Lower lobe of right lung (tissue), 2 donors: ENCODE data around the gene THUMPD1. TPM values are rescaled to one million over a fixed set of nuclear protein-coding genes. Genes with fewer than 3 reads are reported as not detected.
A peak's percentile ranks its signal among the peaks of the same experiment; 100 is the strongest.
"Not testable (repeated sequence)": the region's sequence is repeated elsewhere in the genome, so short reads cannot be mapped to it uniquely, and the experiment has no call there.

Source experiments
- ATAC-seq, 2 donors: fragments of 200-7000 bp; cut with Tn5 transposase; one replicate each; pipeline ENCODE4 v1.9.1; 2020 to 2022; ENCODE audit warnings: mild to moderate bottlenecking in 2 of 2, moderate library complexity in 2 of 2
- DNase-seq: peaks from one replicate; pipeline ENCODE4 v3.0.0-alpha.2; 2020
- H3K27ac ChIP-seq: fragments of 200-600 bp; one replicate; pipeline ENCODE4 v1.8.0; 2022
- H3K27me3 ChIP-seq: fragments of 200-600 bp; one replicate; pipeline ENCODE4 v1.8.0; 2022; ENCODE audit warnings: low read depth
- H3K36me3 ChIP-seq: fragments of 200-600 bp; one replicate; pipeline ENCODE4 v1.8.0; 2022; ENCODE audit warnings: mild to moderate bottlenecking
- H3K4me1 ChIP-seq: fragments of 200-600 bp; one replicate; pipeline ENCODE4 v1.8.0; 2022
- H3K4me3 ChIP-seq: fragments of 200-600 bp; one replicate; pipeline ENCODE4 v1.8.0; 2022; ENCODE audit warnings: mild to moderate bottlenecking
- H3K9me3 ChIP-seq: fragments of 200-600 bp; one replicate; pipeline ENCODE4 v1.8.0; 2022
- intact Hi-C: fragments of 100-400 bp; cut with DNase I; formaldehyde crosslinking; loops from one replicate; pipeline ENCODE4 v1.11.0; 2022
- total RNA-seq: library from RNA; stranded (reverse); fragmentation: NEBNext Ultra II Directional; extraction: Animal tissue kit (Norgen Biotek cat#: 25700); gene quantifications from one replicate; pipeline ENCODE4 v1.2.1, GENCODE V29; 2021
- TF ChIP-seq, protein P1 (sequence below): fragments of 200-600 bp; IDR thresholded peaks from one replicate; pipeline ENCODE4 v1.8.0; 2022; ENCODE audit warnings: antibody characterized with exemption, mild to moderate bottlenecking
- donor health status: DM: no; HTN: yes; CAD: no; lungs with severe emphysema.

Gene THUMPD1
- total RNA-seq, 1 donor from 2014 or later, result 41.3 TPM

DNA sequence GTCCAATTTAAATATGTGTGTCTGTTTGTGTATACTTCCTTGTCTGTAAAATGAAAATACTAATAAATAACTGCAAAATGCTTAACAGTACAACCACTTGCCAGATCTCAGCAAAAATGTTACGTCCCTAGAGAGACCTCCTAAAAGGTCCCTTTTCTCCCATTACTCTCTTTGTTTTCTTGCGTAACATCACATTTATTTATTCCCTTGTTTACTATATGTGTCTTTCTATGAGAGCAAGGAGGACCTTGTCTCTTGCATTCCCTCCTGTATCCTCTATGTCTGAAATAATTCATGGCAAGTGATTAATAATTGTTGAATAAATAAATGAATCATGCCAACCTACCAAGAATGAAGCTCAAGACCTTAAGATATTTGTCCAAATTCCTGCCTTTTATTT, 24.1 kb upstream of the THUMPD1 start:
- H3K4me3 ChIP-seq, result no peak overlapping the region
- no peak overlapping the region for H3K27ac ChIP-seq
- TF ChIP-seq, protein P1, sequence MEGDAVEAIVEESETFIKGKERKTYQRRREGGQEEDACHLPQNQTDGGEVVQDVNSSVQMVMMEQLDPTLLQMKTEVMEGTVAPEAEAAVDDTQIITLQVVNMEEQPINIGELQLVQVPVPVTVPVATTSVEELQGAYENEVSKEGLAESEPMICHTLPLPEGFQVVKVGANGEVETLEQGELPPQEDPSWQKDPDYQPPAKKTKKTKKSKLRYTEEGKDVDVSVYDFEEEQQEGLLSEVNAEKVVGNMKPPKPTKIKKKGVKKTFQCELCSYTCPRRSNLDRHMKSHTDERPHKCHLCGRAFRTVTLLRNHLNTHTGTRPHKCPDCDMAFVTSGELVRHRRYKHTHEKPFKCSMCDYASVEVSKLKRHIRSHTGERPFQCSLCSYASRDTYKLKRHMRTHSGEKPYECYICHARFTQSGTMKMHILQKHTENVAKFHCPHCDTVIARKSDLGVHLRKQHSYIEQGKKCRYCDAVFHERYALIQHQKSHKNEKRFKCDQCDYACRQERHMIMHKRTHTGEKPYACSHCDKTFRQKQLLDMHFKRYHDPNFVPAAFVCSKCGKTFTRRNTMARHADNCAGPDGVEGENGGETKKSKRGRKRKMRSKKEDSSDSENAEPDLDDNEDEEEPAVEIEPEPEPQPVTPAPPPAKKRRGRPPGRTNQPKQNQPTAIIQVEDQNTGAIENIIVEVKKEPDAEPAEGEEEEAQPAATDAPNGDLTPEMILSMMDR, result no peak
- DNase-seq, result no peak
- H3K27me3 ChIP-seq, result no peaks in the 10 kb centered on the region
- H3K9me3 ChIP-seq, result no peaks in the 10 kb centered on the region
- no peak for ATAC-seq
- H3K36me3 ChIP-seq, result no peaks in the 10 kb centered on the region
- intact Hi-C loops, result no loop called here
- peaks cover 11% of the 10 kb centered on the region for H3K4me1 ChIP-seq

DNA sequence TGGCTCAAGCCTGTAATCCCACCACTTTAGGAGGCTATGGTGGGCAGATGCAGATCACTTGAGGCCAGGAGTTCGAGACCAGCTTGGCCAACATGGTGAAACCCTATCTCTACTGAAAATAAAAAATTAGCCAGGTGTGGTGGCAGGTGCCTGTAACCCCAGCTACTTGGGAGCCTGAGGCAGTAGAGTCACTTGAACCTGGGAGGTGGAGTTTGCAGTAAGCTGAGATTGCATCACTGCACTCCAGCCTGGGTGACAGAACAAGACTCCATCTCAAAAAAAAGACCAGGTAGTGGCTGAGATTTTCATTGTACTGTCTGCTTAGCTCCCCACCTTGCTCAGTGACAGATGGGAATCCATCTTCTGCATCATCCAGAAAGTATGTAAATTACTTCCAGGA, 22.8 kb upstream of the THUMPD1 start:
- ATAC-seq, result peak; percentile 50 to 65
- Histone ChIP-seq H3K27ac (peak overlapping the region; percentile 83), H3K4me3 (peak overlapping the region; percentile 1)

DNA sequence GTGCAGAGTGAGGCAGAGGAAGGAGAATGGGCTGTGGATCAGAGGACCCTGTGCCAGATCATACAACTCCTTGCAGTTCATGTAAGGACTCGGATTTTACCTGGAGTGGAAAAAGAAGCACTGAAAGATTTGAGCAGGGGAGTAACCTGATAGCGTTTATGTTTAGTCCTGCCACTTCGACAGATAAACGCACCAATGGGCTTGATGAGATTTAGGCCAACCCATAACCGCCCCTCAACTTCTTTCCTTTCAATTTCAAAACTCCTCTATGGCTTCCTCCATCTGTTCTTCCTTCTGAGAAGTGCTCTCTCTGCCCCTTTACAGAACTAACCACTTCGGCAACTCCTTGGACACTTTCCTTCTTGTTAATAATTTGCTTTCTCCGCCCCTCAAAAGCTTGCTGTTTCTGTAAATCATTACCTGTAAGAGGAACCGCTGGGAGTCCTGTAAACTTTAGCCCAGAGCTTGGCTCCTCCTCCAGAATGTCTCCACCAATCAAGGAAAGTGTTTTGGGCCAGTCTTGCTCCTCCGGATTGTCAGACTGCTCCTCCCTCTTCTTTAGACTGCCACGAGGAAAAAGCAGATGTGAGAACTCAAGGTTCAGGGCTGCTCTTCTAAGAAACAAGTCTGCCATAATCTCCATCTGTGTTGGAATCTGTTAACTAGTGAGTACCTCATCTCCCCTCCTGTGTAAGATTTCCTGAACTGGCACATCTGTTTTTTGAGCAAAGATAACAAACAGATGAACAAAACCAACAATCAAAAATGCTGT, 22.0 kb upstream of the THUMPD1 start, which contains the start of gene ACSM3:
TSS of gene ACSM3 (plus strand) at position 554 of the 772 bp plus-strand sequence. CDS start 6,021 bp downstream, outside the sequence.
- DNase-seq (no peak), ATAC-seq (peak; percentile 98 to 99)
- H3K9me3 ChIP-seq, result no peaks in the 10 kb centered on the region
- H3K27me3 ChIP-seq, result no peaks in the 10 kb centered on the region
- peak within 1 kb of the TSS; percentile 53 for H3K4me3 ChIP-seq
- H3K36me3 ChIP-seq, result no peaks in the 10 kb centered on the region
- TF ChIP-seq, protein P1, result no peak
- peaks cover 11% of the 10 kb centered on the region for H3K4me1 ChIP-seq
- peak within 1 kb of the TSS; percentile 83 for H3K27ac ChIP-seq
- intact Hi-C loops, result no loop called here

More for the DNA sequence above, 22.8 kb upstream of the THUMPD1 start:
- H3K36me3 ChIP-seq, H3K27me3 ChIP-seq, H3K9me3 ChIP-seq, DNase-seq, intact Hi-C loops: not testable (repeated sequence)
- H3K4me1 ChIP-seq, result peaks cover 11% of the 10 kb centered on the region

DNA sequence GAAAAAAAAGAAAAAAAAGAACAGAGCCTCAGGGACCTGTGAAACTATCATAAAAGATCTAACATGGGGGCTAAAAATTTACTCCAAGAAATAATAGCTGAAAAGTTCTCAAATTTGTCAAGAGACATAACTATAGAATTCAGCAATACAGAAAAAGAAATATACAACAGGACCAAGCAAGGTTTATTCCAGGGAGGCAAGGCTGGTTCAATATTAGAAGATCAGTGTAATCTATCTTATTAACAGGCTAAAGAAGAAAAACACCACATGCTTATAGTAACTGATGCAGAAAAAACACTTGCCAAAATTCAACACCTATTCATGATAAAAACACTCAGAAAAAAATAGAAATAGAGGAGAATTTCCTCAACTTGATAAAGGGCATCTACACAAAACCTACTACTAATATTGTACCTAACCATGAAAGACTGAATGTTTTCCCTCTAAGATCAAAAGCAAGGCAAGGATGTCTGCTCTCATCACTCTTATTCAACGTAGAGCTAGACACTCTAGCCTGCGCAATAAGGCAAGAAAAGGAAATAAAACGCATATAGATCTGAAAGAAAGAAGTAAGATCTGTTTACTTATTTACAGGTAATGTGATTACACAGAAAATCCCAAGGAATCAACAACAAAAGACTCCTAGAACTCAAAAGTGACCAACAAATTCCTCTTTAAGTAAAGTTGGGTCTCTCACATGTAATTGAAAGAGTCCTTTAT, 20.9 kb upstream of the THUMPD1 start:
- TF ChIP-seq, protein P1, result no peak
- Histone ChIP-seq H3K9me3 (no peaks in the 10 kb centered on the region), H3K36me3 (no peaks in the 10 kb centered on the region), H3K27ac (peak overlapping the region; percentile 83), H3K27me3 (no peaks in the 10 kb centered on the region), H3K4me3 (peak overlapping the region; percentile 53), H3K4me1 (peaks cover 11% of the 10 kb centered on the region)
- ATAC-seq, result no peak
- intact Hi-C loops, result no loop called here
- DNase-seq, result no peak

DNA sequence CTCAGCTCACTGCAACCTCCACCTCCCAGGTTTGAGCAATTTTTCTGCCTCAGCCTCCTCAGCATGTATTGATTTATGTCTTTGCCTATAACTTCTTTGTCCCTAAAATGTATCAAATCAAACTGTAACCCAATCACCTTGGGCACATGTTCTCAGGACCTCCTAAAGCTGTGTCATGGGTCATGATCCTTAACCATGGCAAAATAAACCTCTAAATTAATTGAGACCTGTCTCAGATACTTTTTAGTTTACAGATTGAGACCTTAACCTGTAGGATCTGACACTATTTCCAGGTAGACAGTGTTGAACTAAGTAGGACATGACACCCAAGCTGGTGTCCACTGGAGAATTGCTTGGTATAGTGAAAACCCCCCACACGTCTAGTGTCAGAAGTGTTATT, 19.6 kb upstream of the THUMPD1 start:
- Histone ChIP-seq H3K36me3 (no peaks in the 10 kb centered on the region), H3K9me3 (no peaks in the 10 kb centered on the region), H3K27me3 (no peaks in the 10 kb centered on the region), H3K27ac (no peak overlapping the region), H3K4me3 (no peak overlapping the region), H3K4me1 (peaks cover 11% of the 10 kb centered on the region)
- TF ChIP-seq, protein P1, result no peak
- ATAC-seq (no peak), DNase-seq (no peak)
- intact Hi-C loops, result no loop called here

DNA sequence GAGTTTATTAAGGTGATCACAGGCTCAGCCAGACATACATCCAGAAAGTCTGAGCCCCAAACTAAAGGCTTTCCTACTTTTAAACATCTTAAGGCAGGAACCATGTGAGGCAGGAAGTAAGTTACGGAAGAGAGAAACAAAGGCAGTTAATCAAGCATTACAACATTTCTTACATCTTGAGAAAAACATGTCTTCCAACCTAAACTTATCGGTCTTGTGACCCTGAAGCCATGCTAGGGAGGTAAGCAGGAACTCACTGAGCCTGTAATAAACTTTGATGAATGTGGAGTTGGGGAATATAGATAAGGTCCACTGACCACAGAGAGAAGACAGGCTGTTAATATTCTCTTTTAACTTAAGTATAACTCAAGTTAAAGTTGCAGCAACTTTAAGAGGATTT, 18.7 kb upstream of the THUMPD1 start:
- H3K36me3 ChIP-seq, result no peaks in the 10 kb centered on the region
- no peak overlapping the region for H3K4me3 ChIP-seq
- DNase-seq (no peak), ATAC-seq (no peak)
- H3K4me1 ChIP-seq, result peaks cover 11% of the 10 kb centered on the region
- H3K27me3 ChIP-seq, result no peaks in the 10 kb centered on the region
- H3K27ac ChIP-seq, result no peak overlapping the region
- H3K9me3 ChIP-seq, result no peaks in the 10 kb centered on the region
- intact Hi-C loops, result no loop called here
- TF ChIP-seq, protein P1, result no peak

DNA sequence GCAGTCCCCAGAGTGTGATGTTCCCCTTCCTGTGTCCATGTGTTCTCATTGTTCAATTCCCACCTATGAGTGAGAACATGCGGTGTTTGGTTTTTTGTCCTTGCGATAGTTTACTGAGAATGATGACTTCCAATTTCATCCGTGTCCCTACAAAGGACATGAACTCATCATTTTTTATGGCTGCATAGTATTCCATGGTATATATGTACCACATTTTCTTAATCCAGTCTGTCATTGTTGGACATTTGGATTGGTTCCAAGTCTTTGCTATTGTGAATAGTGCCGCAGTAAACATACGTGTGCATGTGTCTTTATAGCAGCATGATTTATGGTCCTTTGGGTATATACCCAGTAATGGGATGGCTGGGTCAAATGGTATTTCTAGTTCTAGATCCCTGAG, 14.2 kb upstream of the THUMPD1 start:
- H3K36me3 ChIP-seq, H3K27ac ChIP-seq, H3K4me1 ChIP-seq, ATAC-seq, H3K4me3 ChIP-seq, H3K27me3 ChIP-seq, DNase-seq, intact Hi-C loops, H3K9me3 ChIP-seq: not testable (repeated sequence)
